HT-29 (cell line): ENCODE results near the gene CCDC117. TPM values are rescaled to one million over a fixed set of nuclear protein-coding genes. Genes with fewer than 3 reads are reported as not detected.
A peak's percentile ranks its signal among the peaks of the same experiment; 100 is the strongest.

Source experiments
- DNase-seq: peaks from one replicate; pipeline ENCODE4 v3.0.0-alpha.2; 2015; ENCODE audit warnings: low spot score
- small RNA-seq: library from RNA; depleted of rRNA; stranded (forward); fragments of <200 nt; gene quantifications from one replicate; pipeline ENCODE3, GENCODE V24; 2014
- total RNA-seq: library from RNA; depleted of rRNA; stranded (reverse); fragments of >200 nt; shearing (Covaris generic); gene quantifications from 2 replicates; pipeline ENCODE4 v1.2.3, GENCODE V29; 2014; rRNA removed

Gene CCDC117
- total RNA-seq, 1 experiment from 2014 or later, result 7.2 TPM

GRCh38 chr22:28829358-28830181, 57.1 kb downstream of the CCDC117 start:
- DNase-seq, result peak; percentile 90

GRCh38 chr22:28830441-28830840, 57.9 kb downstream of the CCDC117 start:
- no peak for DNase-seq

GRCh38 chr22:28831140-28832072, 58.9 kb downstream of the CCDC117 start:
- no peak for DNase-seq

- DNase-seq, result no peak
These were observed 60.2 kb downstream of the CCDC117 start for GRCh38 chr22:28832731-28833130.

- DNase-seq, result no peak
These were observed 60.9 kb downstream of the CCDC117 start for GRCh38 chr22:28833276-28833923.

- no peak for DNase-seq
These were observed 63.2 kb downstream of the CCDC117 start for GRCh38 chr22:28835630-28836189.

- no peak for DNase-seq
These were observed 65.1 kb downstream of the CCDC117 start for GRCh38 chr22:28837640-28838039.

Small RNA genes lying within 50 kb of the gene (small RNA-seq; reads per million reads assigned to genes)
- gene Z93930.1, result not detected

Other genes starting within 250 kb of the CCDC117 start
- under 0.01 TPM in 1 of 2 replicates, not detected in the other for gene TTC28, start 92.9 kb upstream of the CCDC117 start, total RNA-seq
- 21.3 and 22.1 TPM in 2 replicates for gene CHEK2, start 30.9 kb upstream of the CCDC117 start, total RNA-seq
- 24.6 and 26.2 TPM in 2 replicates for gene HSCB, start 30.7 kb upstream of the CCDC117 start, total RNA-seq
- gene XBP1, start 27.9 kb downstream of the CCDC117 start, total RNA-seq, result 598 and 686 TPM in 2 replicates
- gene ZNRF3, start 110.9 kb downstream of the CCDC117 start, total RNA-seq, result 70.2 and 81.8 TPM in 2 replicates